DND-41 (cell line): ENCODE results near the gene CYBB.

ENCODE experiments used
- ATAC-seq: fragments of 200-7000 bp; cut with Tn5 transposase; 3 replicates; pipeline ENCODE4 v1.9.1; 2021; ENCODE audit warnings: low read depth; ENCODE audit not compliant: insufficient read depth
- DNase-seq: peaks from one replicate; pipeline ENCODE4 v3.0.0-alpha.2; 2020
- H2AFZ ChIP-seq: 2 replicates; pipeline ENCODE4 v1.6.0; 2012; ENCODE audit warnings: low read depth, low read length
- H3K27ac ChIP-seq: 2 replicates; pipeline ENCODE4 v1.5.1; 2012; ENCODE audit warnings: low read length, inconsistent platforms
- H3K27me3 ChIP-seq: fragments of 200-600 bp; sonication (generic); 2 replicates; pipeline ENCODE4 v1.6.0; 2012; ENCODE audit warnings: low read length, mild to moderate bottlenecking, inconsistent platforms; ENCODE audit not compliant: insufficient read depth, poor library complexity
- H3K36me3 ChIP-seq: 2 replicates; pipeline ENCODE4 v1.5.1; 2012; ENCODE audit warnings: low read length, inconsistent platforms; ENCODE audit not compliant: insufficient read depth
- H3K4me1 ChIP-seq: 2 replicates; pipeline ENCODE4 v1.5.1; 2012; ENCODE audit warnings: mild to moderate bottlenecking, low read length; ENCODE audit not compliant: insufficient read depth
- H3K4me2 ChIP-seq: 2 replicates; pipeline ENCODE4 v1.6.0; 2012; ENCODE audit warnings: mild to moderate bottlenecking, moderate library complexity, low read length, inconsistent platforms; ENCODE audit not compliant: insufficient read depth
- H3K4me3 ChIP-seq, 2 experiments: fragments of 200-600 bp in 1 of 2; shearing (Covaris generic) in 1 of 2; 2 replicates each; pipeline ENCODE4 v1.5.1; 2012 to 2016; ENCODE audit warnings: inconsistent platforms in 2 of 2, low read length in 2 of 2, mild to moderate bottlenecking in 2 of 2, low read depth in 1 of 2, moderate library complexity in 1 of 2
- H3K79me2 ChIP-seq: 2 replicates; pipeline ENCODE4 v1.6.0; 2012; ENCODE audit warnings: low read length, inconsistent platforms; ENCODE audit not compliant: insufficient read depth
- H3K9ac ChIP-seq: 2 replicates; pipeline ENCODE4 v1.6.0; 2012; ENCODE audit warnings: low read depth, mild to moderate bottlenecking, inconsistent platforms, low read length, moderate library complexity
- H3K9me3 ChIP-seq: 2 replicates; pipeline ENCODE4 v1.5.1; 2012; ENCODE audit warnings: low read length, moderate library complexity, mild to moderate bottlenecking, inconsistent platforms; ENCODE audit not compliant: insufficient read depth, severe bottlenecking
- H4K20me1 ChIP-seq: 2 replicates; pipeline ENCODE4 v1.6.0; 2012; ENCODE audit warnings: low read length; ENCODE audit not compliant: insufficient read depth
- EZH2 ChIP-seq: IDR thresholded peaks from 3 replicates; pipeline ENCODE4 v1.6.1; 2012; ENCODE audit warnings: borderline replicate concordance, low read depth, mild to moderate bottlenecking, moderate library complexity, low read length, inconsistent platforms; ENCODE audit not compliant: severe bottlenecking
- TF ChIP-seq, protein P1 (sequence below): IDR thresholded peaks from 2 replicates; pipeline ENCODE4 v1.5.1; 2012; ENCODE audit warnings: borderline replicate concordance, low read length, moderate library complexity, mild to moderate bottlenecking; ENCODE audit not compliant: poor library complexity, severe bottlenecking; ENCODE audit errors: extremely low read depth

CYBB gene

DNA sequence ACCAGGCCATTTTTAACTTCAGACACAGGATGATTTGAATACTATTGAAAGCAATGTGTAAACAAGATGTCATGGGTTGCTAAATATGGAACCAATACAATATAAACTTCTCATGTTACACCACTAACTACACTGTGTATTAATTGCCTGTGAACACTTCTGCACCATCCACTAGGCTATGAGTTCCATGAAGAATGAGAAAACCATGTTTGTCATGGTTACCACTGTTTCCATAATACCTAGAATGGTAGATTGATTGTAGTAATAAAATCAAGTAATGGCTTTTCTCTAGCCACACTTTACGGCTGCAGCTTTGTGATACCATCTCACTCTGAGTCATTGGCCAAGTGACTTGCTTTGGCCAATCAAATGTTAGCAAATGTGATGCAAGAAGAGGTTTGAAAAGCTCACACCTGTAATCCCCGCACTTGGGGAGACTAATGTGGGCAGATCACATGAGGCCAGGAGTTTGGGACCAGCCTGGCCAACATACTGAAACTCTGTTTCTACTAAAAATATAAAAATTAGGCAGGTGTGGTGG lies 19.9 kb upstream of the CYBB start:
- Histone ChIP-seq H2AFZ (no peak overlapping the region), H3K36me3 (no peaks in the 10 kb centered on the region), H3K27me3 (no peaks in the 10 kb centered on the region), H3K9me3 (no peaks in the 10 kb centered on the region), H4K20me1 (no peaks in the 10 kb centered on the region), H3K27ac (no peak overlapping the region), H3K4me2 (no peak overlapping the region), H3K4me1 (peaks cover 57% of the 10 kb centered on the region), H3K4me3 (no peak overlapping the region), H3K9ac (no peak overlapping the region), H3K79me2 (no peaks in the 10 kb centered on the region)
- TF ChIP-seq, protein P1, sequence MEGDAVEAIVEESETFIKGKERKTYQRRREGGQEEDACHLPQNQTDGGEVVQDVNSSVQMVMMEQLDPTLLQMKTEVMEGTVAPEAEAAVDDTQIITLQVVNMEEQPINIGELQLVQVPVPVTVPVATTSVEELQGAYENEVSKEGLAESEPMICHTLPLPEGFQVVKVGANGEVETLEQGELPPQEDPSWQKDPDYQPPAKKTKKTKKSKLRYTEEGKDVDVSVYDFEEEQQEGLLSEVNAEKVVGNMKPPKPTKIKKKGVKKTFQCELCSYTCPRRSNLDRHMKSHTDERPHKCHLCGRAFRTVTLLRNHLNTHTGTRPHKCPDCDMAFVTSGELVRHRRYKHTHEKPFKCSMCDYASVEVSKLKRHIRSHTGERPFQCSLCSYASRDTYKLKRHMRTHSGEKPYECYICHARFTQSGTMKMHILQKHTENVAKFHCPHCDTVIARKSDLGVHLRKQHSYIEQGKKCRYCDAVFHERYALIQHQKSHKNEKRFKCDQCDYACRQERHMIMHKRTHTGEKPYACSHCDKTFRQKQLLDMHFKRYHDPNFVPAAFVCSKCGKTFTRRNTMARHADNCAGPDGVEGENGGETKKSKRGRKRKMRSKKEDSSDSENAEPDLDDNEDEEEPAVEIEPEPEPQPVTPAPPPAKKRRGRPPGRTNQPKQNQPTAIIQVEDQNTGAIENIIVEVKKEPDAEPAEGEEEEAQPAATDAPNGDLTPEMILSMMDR, result no peak
- TF ChIP-seq EZH2, result no peak
- ATAC-seq (no peak), DNase-seq (no peak)

DNA sequence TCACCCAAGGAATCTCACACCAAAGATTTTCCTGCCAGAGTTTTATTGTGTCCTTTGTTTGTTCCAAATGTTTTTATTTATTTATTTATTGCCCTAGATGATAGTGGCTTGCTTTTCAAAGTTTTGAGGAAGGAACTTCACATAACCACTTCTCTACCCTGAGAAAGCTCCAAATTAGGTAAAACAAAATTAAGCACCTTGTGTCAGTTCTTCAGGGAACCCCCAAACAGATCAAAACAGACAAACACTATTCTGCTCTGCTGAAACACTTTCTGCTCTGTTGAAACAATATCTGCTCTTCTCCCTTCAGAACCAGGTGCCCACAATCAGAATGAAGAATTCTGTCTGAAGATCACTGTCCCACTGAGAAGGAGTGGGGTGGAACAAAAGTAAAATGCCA lies 16.5 kb upstream of the CYBB start:
- Histone ChIP-seq H3K27me3 (no peaks in the 10 kb centered on the region), H3K9ac (no peak overlapping the region), H3K4me1 (peaks cover 42% of the 10 kb centered on the region), H3K9me3 (no peaks in the 10 kb centered on the region), H3K4me2 (no peak overlapping the region), H2AFZ (peak overlapping the region; percentile 6; the same call in 1 of the 2 replicates), H4K20me1 (no peaks in the 10 kb centered on the region), H3K4me3 (no peak overlapping the region), H3K79me2 (no peaks in the 10 kb centered on the region), H3K36me3 (no peaks in the 10 kb centered on the region), H3K27ac (peak overlapping the region; percentile 8)
- DNase-seq, result no peak
- no peak for ATAC-seq
- TF ChIP-seq, protein P1, result no peak
- TF ChIP-seq EZH2, result no peak

DNA sequence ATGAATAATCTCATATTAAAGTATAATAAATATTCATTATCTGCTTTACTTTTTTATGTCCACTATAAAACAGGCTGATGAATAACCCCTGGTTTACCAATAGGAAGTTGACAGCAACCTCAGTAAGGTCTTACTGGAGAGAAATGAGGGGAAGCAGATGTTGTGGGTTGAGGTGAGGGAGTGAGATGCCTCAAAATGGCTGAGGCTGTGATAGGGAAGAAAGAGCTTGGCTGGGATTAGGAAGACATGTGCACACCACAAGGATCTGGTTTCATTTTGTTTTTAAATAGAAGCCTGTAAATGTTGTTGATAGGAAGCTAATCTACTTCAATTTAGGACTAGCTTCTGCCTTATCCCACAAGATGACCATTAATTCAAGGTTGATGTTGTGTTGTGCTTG lies 14.4 kb upstream of the CYBB start:
- Histone ChIP-seq H4K20me1 (no peaks in the 10 kb centered on the region), H2AFZ (peak overlapping the region; percentile 68), H3K9ac (peak overlapping the region; percentile 33; the same call in 1 of the 2 replicates), H3K79me2 (no peaks in the 10 kb centered on the region), H3K27me3 (no peaks in the 10 kb centered on the region), H3K4me3 (no peak overlapping the region), H3K4me2 (peak overlapping the region; percentile 21; the same call in 1 of the 2 replicates), H3K9me3 (no peaks in the 10 kb centered on the region), H3K36me3 (no peaks in the 10 kb centered on the region), H3K27ac (peak overlapping the region; percentile 90), H3K4me1 (peaks cover 42% of the 10 kb centered on the region)
- ATAC-seq, result peak; percentile 96
- TF ChIP-seq EZH2, result no peak
- TF ChIP-seq, protein P1, result no peak
- peak; percentile 66 for DNase-seq
